ENCODE measurements around the gene RBBP5.

RBBP5 gene

GRCh38 chr1:205129447-205130029 lies 7.8 kb upstream of the RBBP5 start:
- no peak for DNase-seq

DNA sequence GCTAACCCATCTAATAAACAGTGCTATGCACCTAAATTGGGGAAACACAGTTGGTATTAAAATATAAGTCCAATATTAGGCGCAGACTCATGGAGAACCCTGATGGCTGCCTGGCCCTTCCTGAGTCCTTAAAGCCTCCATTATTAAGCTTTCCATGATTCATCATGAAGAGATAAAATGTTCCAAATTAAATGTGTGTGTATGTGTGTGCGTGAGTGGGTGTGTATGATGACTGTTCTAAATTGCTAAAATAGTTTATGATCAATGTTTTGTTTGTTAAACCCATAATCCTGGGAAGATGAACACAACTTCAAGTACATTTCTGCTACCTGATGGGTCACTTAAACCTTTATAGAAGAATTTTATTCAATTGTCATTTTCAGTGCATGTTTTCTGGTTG lies 6.3 kb upstream of the RBBP5 start:
- no peak for DNase-seq

DNA sequence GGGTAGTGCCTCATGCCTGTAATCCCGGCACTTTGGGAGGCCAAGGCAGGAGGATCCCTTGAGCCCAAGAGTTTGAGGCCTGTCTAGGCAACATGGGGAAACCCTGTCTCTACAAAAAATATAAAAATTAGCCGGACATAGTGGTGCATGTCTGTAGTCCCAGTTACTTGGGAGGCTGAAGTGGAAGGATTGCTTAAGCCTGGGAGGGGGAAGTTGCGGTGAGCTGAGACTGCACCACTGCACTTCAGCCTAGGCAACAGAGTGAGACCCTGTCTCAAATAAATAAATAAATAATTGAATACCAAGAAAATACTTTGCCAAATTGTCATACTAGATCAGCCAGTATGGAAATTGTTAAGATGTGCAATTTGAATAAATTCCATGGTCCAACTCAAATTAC lies 5.9 kb upstream of the RBBP5 start:
- no peak for DNase-seq

DNA sequence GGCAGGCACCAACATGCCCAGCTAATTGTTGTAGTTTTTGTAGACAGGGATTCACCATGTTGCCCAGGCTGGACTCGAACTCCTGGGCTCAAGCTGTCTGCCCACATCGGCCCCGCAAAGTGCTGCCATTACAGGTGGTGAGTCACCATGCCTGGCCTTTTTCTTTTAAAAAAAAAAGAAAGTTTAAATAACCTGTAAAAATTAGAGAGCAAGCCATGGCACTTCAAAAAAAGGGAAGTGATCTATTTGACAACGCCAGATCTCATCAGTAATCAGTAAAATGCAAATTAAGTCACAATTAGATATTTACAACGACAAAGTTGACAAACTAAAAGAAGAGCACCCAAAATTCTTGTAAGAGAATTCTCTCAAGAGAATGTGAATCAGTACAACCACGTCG lies 2.9 kb upstream of the RBBP5 start:
- DNase-seq, result no peak

DNA sequence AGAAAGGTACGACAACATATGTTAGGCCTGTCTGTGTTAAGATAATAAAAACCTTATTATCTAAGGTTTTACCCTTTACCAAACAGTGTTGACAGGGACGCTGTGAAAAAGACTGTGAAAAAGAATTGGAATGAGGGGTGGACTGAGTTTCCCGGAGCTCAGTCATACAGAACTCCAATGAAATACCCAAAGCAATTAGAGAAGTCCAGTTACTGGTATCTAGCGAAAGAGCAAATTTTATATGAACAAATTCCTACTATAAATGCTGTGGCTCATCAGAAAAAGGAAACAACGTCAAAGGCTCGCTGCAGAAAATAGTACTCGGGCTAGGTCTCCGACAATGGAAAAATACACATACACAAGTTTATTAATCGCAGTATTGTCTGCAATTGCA lies 708 bp upstream of the RBBP5 start:
- no peak for DNase-seq

DNA sequence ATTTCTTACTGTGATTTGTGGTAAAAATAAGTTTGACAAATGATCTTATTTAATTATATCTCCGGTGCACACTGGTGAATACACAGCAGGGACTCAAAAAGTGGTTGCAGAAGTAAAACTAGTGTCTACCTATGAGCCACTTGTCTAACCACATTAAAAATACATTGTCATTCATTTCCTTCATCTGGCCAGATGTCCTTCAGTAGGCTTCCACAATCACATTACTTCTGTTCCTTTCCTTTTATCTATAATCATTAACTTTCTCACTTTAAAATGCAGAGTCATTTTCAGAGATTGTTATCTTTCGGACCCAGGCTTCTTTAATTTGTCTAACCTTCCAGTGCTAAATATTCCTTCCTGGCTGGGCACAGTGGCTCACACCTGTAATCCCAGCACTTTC lies 3.0 kb downstream of the RBBP5 start:
- no peak for DNase-seq

- DNase-seq, result no peak
Observed at GRCh38 chr1:205111354-205111753, 10.4 kb downstream of the RBBP5 start.

DNA sequence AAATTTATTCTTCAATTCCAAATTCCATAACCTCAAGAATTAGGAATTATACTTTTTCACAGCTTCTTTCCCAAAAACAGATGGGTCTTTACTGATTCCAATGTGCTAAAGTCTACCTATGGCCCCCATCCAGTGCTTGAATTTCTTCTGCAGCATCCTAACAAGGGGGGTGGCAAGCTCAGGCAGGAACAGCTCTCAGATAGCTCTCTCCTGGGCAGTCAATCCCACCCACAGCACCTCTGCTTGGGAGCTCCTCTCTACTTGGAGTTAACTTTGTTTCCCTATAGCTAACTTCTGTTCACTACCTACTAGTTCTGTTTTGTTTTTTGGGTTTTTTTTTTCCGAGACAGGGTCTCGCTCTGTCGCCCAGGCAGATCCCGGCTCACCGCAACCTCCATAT lies 12.1 kb downstream of the RBBP5 start:
- DNase-seq, result no peak

DNA sequence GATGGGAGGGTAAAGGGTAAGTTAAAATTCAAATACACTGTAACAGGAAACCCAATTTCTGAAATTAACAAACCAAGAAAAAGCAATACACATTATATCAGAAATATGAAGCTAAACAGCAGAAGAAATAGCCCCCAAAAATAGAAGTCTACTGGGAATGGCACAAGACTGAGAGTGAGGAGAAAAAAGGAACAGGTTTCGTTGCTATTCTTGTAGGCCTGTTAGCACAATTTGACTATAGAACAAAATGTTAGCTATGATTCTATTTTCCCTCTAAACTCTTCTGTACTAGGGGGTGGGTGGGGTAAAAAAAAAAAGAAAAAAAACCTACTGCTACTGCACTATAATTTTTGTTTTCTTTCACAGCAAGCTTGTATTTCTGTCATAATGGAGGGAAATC lies 12.5 kb downstream of the RBBP5 start:
- no peak for DNase-seq

DNA sequence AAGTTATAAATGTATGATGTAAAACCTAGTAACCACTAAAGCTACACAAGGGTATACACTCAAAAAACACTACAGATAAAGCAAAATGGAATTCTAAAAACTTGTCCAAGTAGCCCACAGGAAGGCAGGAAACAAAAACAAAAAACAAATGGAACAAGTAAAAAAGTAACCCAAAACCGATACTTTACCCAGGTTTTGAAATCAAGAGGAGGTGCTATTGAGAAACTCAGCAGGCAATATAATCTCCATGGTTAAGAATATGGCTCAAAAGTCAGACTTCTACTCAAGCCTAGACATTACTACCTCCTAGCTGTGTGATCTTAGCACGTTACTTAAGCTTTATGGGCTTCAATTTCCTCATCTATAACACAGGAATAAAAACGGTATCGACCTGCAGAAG lies 13.3 kb downstream of the RBBP5 start:
- no peak for DNase-seq

- DNase-seq, result no peak
Observed at GRCh38 chr1:205107327-205107726, 14.5 kb downstream of the RBBP5 start.

- no peak for DNase-seq
Observed at GRCh38 chr1:205102404-205102803, 19.4 kb downstream of the RBBP5 start.

- no peak for DNase-seq
Observed at GRCh38 chr1:205098242-205098641, 23.5 kb downstream of the RBBP5 start.

DNA sequence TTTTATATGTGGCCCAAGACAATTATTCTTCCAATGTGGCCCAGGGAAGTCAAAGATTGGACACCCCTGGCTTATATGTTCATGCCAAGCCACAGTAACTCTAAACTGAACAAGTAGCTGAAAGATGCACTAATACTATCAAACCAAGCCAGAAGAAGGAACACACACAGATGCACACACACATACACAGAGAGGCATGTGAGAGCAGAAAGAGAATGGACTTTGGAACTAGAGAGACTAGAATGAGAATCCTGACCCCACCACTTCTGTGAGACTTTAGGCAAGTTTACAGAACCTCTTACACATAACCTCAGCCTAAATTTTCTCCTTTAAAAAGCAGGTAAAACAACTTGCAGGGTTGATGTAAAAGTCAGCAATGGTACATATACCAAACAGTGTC lies 26.4 kb downstream of the RBBP5 start:
- no peak for DNase-seq

- no peak for DNase-seq
Observed at GRCh38 chr1:205091043-205091740, 30.6 kb downstream of the RBBP5 start.

DNA sequence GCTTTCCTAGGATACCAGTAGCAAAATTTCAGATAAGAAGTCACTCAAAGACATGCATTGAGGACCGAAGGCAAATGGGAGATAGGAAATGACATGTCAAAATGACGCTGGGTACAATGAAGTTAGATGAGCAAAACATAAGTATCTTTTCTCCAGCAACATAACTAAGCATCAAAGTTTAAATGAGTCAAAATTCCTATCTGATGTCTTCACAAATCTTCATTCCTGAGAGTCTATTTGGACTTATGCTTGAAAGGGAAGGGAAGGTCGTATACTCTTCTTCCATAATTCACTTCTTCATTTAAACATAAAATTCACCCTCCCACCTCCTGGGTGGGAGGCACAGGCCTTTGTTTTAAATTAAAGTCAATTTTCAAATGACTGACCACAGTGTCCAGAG lies 33.4 kb downstream of the RBBP5 start:
- DNase-seq, result no peak

- DNase-seq, result no peak
Observed at GRCh38 chr1:205084360-205084759, 37.4 kb downstream of the RBBP5 start, which contains the start of gene TMEM81. Gene TMEM81 (minus strand): TSS chr1:205084460. CDS start chr1:205084320, 140 bp downstream.

DNA sequence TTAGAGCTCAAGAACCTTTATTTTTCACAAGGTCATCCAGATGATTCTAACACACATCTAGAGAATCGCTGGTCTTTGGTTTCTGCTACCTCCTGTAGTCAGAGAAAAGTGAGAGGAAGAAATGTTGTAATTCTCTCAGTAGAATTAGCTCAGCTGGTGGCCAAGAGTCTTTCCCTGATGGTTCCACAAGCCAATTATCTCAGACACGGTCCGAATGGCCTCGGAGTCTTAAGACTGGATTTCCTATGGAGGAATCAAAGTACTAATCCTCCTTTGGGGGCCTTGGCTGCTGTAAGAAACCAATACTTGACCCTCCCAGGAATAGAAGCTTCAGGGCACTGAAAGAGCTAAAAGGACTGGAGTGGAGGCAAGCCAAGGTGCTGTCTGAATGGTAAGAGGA lies 39.3 kb downstream of the RBBP5 start:
- no peak for DNase-seq

DNA sequence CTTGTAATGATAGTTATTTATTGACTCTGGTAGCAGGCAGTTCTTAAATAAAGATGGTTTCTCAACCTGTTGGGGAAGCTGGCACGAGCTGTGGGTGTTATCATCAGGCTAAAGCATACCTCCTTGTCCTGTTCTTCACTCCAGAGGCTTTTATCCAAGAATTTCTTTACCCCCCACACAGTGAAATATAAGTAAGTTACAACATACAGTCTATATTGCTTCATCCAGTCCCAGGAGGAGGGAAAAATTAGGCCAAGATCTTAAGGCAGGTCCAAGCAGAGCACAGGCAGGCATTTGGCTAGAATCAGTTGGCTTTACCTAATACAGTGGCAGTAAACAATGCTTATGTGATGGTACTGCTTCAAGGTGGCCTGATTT lies 43.9 kb downstream of the RBBP5 start:
- DNase-seq, result no peak

GRCh38 chr1:205077158-205077933 lies 44.4 kb downstream of the RBBP5 start:
- DNase-seq, result no peak

- no peak for DNase-seq
Observed at GRCh38 chr1:205076245-205076761, 45.5 kb downstream of the RBBP5 start.

DNA sequence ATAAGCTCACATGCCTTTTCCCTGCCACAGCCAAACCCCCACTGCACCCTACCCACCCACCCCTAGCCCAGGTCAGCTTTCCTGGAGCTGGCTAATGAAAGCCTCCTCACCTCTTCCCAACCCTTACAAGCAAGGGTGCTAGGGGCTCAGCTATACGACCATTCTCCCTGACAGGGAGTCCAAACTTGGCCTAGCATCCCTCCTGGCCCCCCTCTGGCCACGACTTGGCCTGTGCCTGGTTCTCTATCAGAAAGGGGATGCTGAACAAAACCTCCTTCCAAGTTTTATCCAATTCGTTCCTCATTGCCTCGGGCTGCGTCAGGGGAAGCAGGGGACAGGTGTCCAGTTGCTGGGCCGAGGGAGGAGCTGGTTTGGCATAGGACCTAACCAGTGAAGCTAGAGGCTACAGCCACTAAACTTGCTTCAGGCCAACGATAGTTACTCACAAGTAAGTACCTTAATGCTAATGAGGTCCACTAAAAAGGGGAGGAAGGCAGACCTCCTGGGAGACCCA lies 46.1 kb downstream of the RBBP5 start:
- no peak for DNase-seq

GRCh38 chr1:205074513-205074912 lies 47.3 kb downstream of the RBBP5 start:
- DNase-seq, result no peak

- DNase-seq, result no peak
Observed at GRCh38 chr1:205074084-205074483, 47.7 kb downstream of the RBBP5 start.

All from NCI-H526 treated with DMSO at 0.1 percent for 48 hours (cell line).